CD4-positive, alpha-beta T cell (primary cell): ENCODE measurements around the gene SSB. TPM values are rescaled to one million over a fixed set of nuclear protein-coding genes. Genes with fewer than 3 reads are reported as not detected.

ENCODE experiments used
- ATAC-seq: fragments of 200-7000 bp; cut with Tn5 transposase; one replicate; pipeline ENCODE4 v1.10.0; 2022; ENCODE audit warnings: mild to moderate bottlenecking; ENCODE audit not compliant: poor library complexity
- CTCF ChIA-PET: fragments of 350-600 bp; sonication (Branson Sonifier 250); formaldehyde crosslinking; loops from one replicate; lab custom pipeline; 2021; ENCODE audit warnings: antibody characterized with exemption, inconsistent platforms; lab: Charles Lee
- POLR2A ChIA-PET: fragments of 350-600 bp; sonication (Branson Sonifier 250); formaldehyde crosslinking; loops from one replicate; lab custom pipeline; 2021; ENCODE audit warnings: antibody characterized with exemption, inconsistent platforms; lab: Charles Lee
- DNase-seq, 14 experiments: peaks; one replicate each; pipeline ENCODE4 v3.0.0-alpha.2; 2013 to 2020; ENCODE audit warnings: mixed read lengths in 2 of 14
- H3K27ac ChIP-seq, 2 donors: one replicate each; pipeline versions ENCODE4 v1.5.1 to v1.7.0; 2013; ENCODE audit warnings: low read length in 2 of 2, low read depth in 1 of 2, mild to moderate bottlenecking in 1 of 2
- H3K27me3 ChIP-seq, 2 experiments: 1 replicate in 1 of 2; 2 replicates in 1 of 2; pipeline versions ENCODE4 v1.6.1 to v1.7.0; 2013; ENCODE audit warnings: low read length in 2 of 2, control low read depth in 1 of 2, mild to moderate bottlenecking in 1 of 2, moderate library complexity in 1 of 2; ENCODE audit not compliant: insufficient read depth in 2 of 2, control insufficient read depth in 1 of 2
- H3K36me3 ChIP-seq: one replicate; pipeline ENCODE4 v1.6.1; 2013; ENCODE audit warnings: low read length, control low read depth; ENCODE audit not compliant: insufficient read depth
- H3K4me1 ChIP-seq: one replicate; pipeline ENCODE4 v1.6.1; 2013; ENCODE audit warnings: low read length, control low read depth; ENCODE audit not compliant: insufficient read depth
- H3K4me3 ChIP-seq: one replicate; pipeline ENCODE4 v1.5.1; 2013; ENCODE audit warnings: mild to moderate bottlenecking, low read length, moderate library complexity
- H3K9me3 ChIP-seq, 2 experiments: 1 replicate in 1 of 2; 2 replicates in 1 of 2; pipeline versions ENCODE4 v1.6.1 to v1.7.0; 2013; ENCODE audit warnings: low read length in 2 of 2, mild to moderate bottlenecking in 2 of 2, control low read depth in 1 of 2, moderate library complexity in 1 of 2; ENCODE audit not compliant: control insufficient read depth in 1 of 2, insufficient read depth in 1 of 2
- H3K27ac Mint-ChIP-seq: one replicate; pipeline ENCODE4 v1.8.0; 2020; ENCODE audit warnings: mixed read lengths
- H3K27me3 Mint-ChIP-seq: one replicate; pipeline ENCODE4 v1.8.0; 2021; ENCODE audit warnings: mixed read lengths
- H3K36me3 Mint-ChIP-seq: one replicate; pipeline ENCODE4 v1.8.0; 2021; ENCODE audit warnings: low read depth, mixed read lengths
- H3K4me1 Mint-ChIP-seq: one replicate; pipeline ENCODE4 v1.8.0; 2021; ENCODE audit warnings: low read depth, mixed read lengths
- H3K4me3 Mint-ChIP-seq: one replicate; pipeline ENCODE4 v1.8.0; 2020; ENCODE audit warnings: mild to moderate bottlenecking, mixed read lengths
- H3K9me3 Mint-ChIP-seq: one replicate; pipeline ENCODE4 v1.8.0; 2020; ENCODE audit warnings: mixed read lengths
- CTCF ChIP-seq: fragments of 200-600 bp; IDR thresholded peaks from one replicate; pipeline ENCODE4 v1.8.0; 2022; ENCODE audit warnings: antibody characterized with exemption, mild to moderate bottlenecking
- intact Hi-C, 2 experiments: fragments of 100-400 bp; cut with DNase I in 1 of 2; cut with micrococcal nuclease in 1 of 2; formaldehyde crosslinking; loops; one replicate each; pipeline versions ENCODE4 v1.15.1 to v1.9.0; 2023 to 2025; cut with DNase I, micrococcal nuclease
- total RNA-seq, 174 experiments: library from RNA in 2 of 174; stranded (reverse) in 2 of 174; gene quantifications; one replicate each; pipeline ENCODE4 v1.2.3 and lab custom pipeline; 2021 to 2026

SSB gene
- total RNA-seq, 2 experiments from 2014 or later, result 174 to 181 TPM

- H3K27ac ChIP-seq, result no peak overlapping the region
- no peaks in the 10 kb centered on the region for H3K9me3 ChIP-seq
- no peak for TF ChIP-seq CTCF
- Mint-ChIP-seq H3K4me1 (no peaks in the 10 kb centered on the region), H3K9me3 (no peaks in the 10 kb centered on the region), H3K27me3 (no peaks in the 10 kb centered on the region), H3K27ac (no peak overlapping the region), H3K36me3 (no peaks in the 10 kb centered on the region), H3K4me3 (no peak overlapping the region)
- no peaks in the 10 kb centered on the region for H3K4me1 ChIP-seq
- DNase-seq, result no peak
- H3K36me3 ChIP-seq, result no peaks in the 10 kb centered on the region
- H3K27me3 ChIP-seq, result no peaks in the 10 kb centered on the region
- H3K4me3 ChIP-seq, result no peak overlapping the region
- CTCF ChIA-PET, result no interaction called here
- intact Hi-C loops, result no loop called here
- ATAC-seq, result no peak
- POLR2A ChIA-PET, result no interaction called here
Measured at GRCh38 chr2:169775354-169775753, 23.3 kb upstream of the SSB start.

- H3K36me3 Mint-ChIP-seq, result no peaks in the 10 kb centered on the region
- H3K27me3 Mint-ChIP-seq, result no peaks in the 10 kb centered on the region
- no peaks in the 10 kb centered on the region for H3K4me1 ChIP-seq
- H3K4me3 ChIP-seq, result no peak overlapping the region
- ChIA-PET POLR2A (no interaction called here), CTCF (interaction anchor here (0.9 kb wide), 1 partner anchor 82 kb away, joined by 3 read pairs; the partner anchor contains the start of genes CFAP210 and PHOSPHO2)
- no peak for DNase-seq
- no peak overlapping the region for H3K27ac Mint-ChIP-seq
- H3K36me3 ChIP-seq, result no peaks in the 10 kb centered on the region
- ATAC-seq, result no peak
- H3K9me3 Mint-ChIP-seq, result no peaks in the 10 kb centered on the region
- TF ChIP-seq CTCF, result no peak
- no peak overlapping the region for H3K27ac ChIP-seq
- H3K4me1 Mint-ChIP-seq, result no peaks in the 10 kb centered on the region
- intact Hi-C loops, result no loop called here
- no peaks in the 10 kb centered on the region for H3K9me3 ChIP-seq
- H3K27me3 ChIP-seq, result no peaks in the 10 kb centered on the region
- no peak overlapping the region for H3K4me3 Mint-ChIP-seq
Measured at GRCh38 chr2:169775765-169776164, 22.9 kb upstream of the SSB start.

- ChIA-PET POLR2A (no interaction called here), CTCF (interaction anchor here (0.9 kb wide), 1 partner anchor 83 kb away, joined by 3 read pairs; the partner anchor contains the start of genes CFAP210 and PHOSPHO2)
- Histone ChIP-seq H3K36me3 (no peaks in the 10 kb centered on the region), H3K4me1 (no peaks in the 10 kb centered on the region), H3K9me3 (no peaks in the 10 kb centered on the region), H3K27me3 (no peaks in the 10 kb centered on the region), H3K4me3 (no peak overlapping the region), H3K27ac (no peak overlapping the region)
- no peak overlapping the region for H3K27ac Mint-ChIP-seq
- TF ChIP-seq CTCF, result no peak
- DNase-seq (no peak), ATAC-seq (no peak)
- H3K36me3 Mint-ChIP-seq, result no peaks in the 10 kb centered on the region
- intact Hi-C loops, result no loop called here
- H3K9me3 Mint-ChIP-seq, result no peaks in the 10 kb centered on the region
- H3K4me3 Mint-ChIP-seq, result no peak overlapping the region
- H3K4me1 Mint-ChIP-seq, result no peaks in the 10 kb centered on the region
- H3K27me3 Mint-ChIP-seq, result peaks cover 2% of the 10 kb centered on the region
Measured at GRCh38 chr2:169776252-169776761, 22.4 kb upstream of the SSB start.
